ENCODE data around the gene SCAANT1.

GRCh38 chr3:63862804-63863149 lies 49.4 kb downstream of the SCAANT1 start:
- TF ChIP-seq GATA3 (IDR thresholded peaks at IDR 0.05; ENCODE audit: low read depth, low read length) = no peak
- TF ChIP-seq GATA2 (IDR thresholded peaks at IDR 0.05; ENCODE audit: low read depth, low read length) = peak; percentile 58

Data from SH-SY5Y (cell line).